Measurements from ENCODE around the gene BCAS4. TPM values are rescaled to one million over a fixed set of nuclear protein-coding genes. Genes with fewer than 3 reads are reported as not detected.

The BCAS4 gene
- total RNA-seq, 1 experiment from 2014 or later, result 34.8 TPM

- Histone ChIP-seq H3K36me3 (ENCODE audit: control insufficient read depth, insufficient read depth, low read length) (no peaks in the 10 kb centered on the region), H3K27me3 (ENCODE audit: control insufficient read depth, insufficient read depth, low read length) (no peaks in the 10 kb centered on the region), H3K4me3 (ENCODE audit: low read depth in 2 of 2, low read length in 2 of 2) (peak overlapping the region in 1 of 2 experiments; percentile 21; a peak in 2 of 4 replicates), H3K9me3 (ENCODE audit: control insufficient read depth, insufficient read depth, low read depth, low read length) (no peaks in the 10 kb centered on the region), H3K27ac (ENCODE audit: low read length) (peak overlapping the region; percentile 40; the same call in 1 of the 2 replicates), H3K4me1 (ENCODE audit: control insufficient read depth, insufficient read depth, low read length) (peaks cover 30% of the 10 kb centered on the region)
- BruUV-seq (replicated peaks), result no TSS peak
- ATAC-seq, result peak; percentile 59
- TF ChIP-seq POLR2AphosphoS5 (IDR thresholded peaks at IDR 0.05; ENCODE audit: low read depth, low read length) (no peak), REST (IDR thresholded peaks at IDR 0.05; ENCODE audit: insufficient read depth in 1 of 2, low read depth in 2 of 2, low read length in 1 of 2) (no peak)
- no peak for DNase-seq (ENCODE audit: low read depth, low spot score)
- intact Hi-C loops (cut with micrococcal nuclease; ENCODE audit: unreplicated experiment), result no loop called here
- ChIA-PET POLR2A (interaction anchor here (0.6 kb wide), 2 partner anchors 78 to 937 kb away, joined by 5 to 9 read pairs; no protein-coding TSS in a partner anchor), CTCF (no interaction called here)
- in situ Hi-C loops (cut with HindIII; ENCODE audit: low pct_unique_long_range_greater_than_20kb, low sequenced_read_pairs), result no loop called here
Measured at GRCh38 chr20:50848846-50849673, 54.2 kb downstream of the BCAS4 start.

DNA sequence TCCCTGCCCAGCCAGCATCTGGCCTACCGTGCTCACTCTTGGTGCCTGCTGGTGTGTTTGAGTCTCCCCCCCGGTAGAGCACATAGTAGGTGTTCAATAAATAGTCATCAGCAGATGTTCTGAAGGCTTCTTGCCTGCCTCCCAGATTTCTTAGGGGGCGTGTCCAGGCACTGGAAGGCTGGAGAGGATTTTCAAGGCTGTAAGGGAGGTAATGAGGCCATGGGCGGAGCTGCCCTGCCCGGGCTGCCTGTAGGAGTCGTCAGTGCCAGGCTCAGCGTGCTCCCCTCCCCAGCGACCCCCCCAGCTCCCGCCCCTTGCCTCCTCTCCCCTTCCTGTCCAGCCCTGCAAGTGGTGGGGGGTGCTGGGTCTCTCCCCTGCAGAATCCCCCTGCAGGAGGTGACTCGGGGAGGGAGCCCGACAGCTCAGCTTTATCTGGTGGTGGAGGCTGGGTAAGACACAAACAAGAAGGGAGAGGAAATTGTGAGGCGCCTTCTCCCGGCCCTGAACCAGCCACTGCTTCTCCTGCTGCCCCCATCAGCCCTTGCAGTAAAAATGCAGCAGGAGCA is 55.9 kb downstream of the BCAS4 start:
- H3K9me3 ChIP-seq (ENCODE audit: control insufficient read depth, insufficient read depth, low read depth, low read length), result no peaks in the 10 kb centered on the region
- ATAC-seq (no peak), DNase-seq (ENCODE audit: low read depth, low spot score) (no peak)
- TF ChIP-seq SIN3A (IDR thresholded peaks at IDR 0.05; ENCODE audit: borderline replicate concordance, insufficient read depth, low read depth, low read length), result no peak
- TF ChIP-seq POLR2AphosphoS5 (IDR thresholded peaks at IDR 0.05; ENCODE audit: low read depth, low read length), result no peak
- TF ChIP-seq TCF7L2 (IDR thresholded peaks at IDR 0.05; ENCODE audit: low read depth, low read length), result no peak
- TF ChIP-seq CTCF (IDR thresholded peaks at IDR 0.05), result no peak
- TF ChIP-seq REST (IDR thresholded peaks at IDR 0.05; ENCODE audit: insufficient read depth in 1 of 2, low read depth in 2 of 2, low read length in 1 of 2), result no peak
- in situ Hi-C loops (cut with HindIII; ENCODE audit: low pct_unique_long_range_greater_than_20kb, low sequenced_read_pairs), result no loop called here
- intact Hi-C loops (cut with micrococcal nuclease; ENCODE audit: unreplicated experiment), result no loop called here
- H3K27ac ChIP-seq (ENCODE audit: low read length), result no peak overlapping the region
- H3K36me3 ChIP-seq (ENCODE audit: control insufficient read depth, insufficient read depth, low read length), result no peaks in the 10 kb centered on the region
- H3K4me3 ChIP-seq (ENCODE audit: low read depth in 2 of 2, low read length in 2 of 2), result no peak overlapping the region
- CTCF ChIA-PET, result no interaction called here
- POLR2A ChIA-PET, result no interaction called here
- no peaks in the 10 kb centered on the region for H3K27me3 ChIP-seq (ENCODE audit: control insufficient read depth, insufficient read depth, low read length)
- peaks cover 17% of the 10 kb centered on the region for H3K4me1 ChIP-seq (ENCODE audit: control insufficient read depth, insufficient read depth, low read length)
- BruUV-seq (replicated peaks), result no TSS peak

Measured in Panc1 (cell line).